Suprapubic skin (tissue), 4 donors: ENCODE measurements around the gene EPC2. TPM values are rescaled to one million over a fixed set of nuclear protein-coding genes. Genes with fewer than 3 reads are reported as not detected.
"Not testable (repeated sequence)": the region's sequence is repeated elsewhere in the genome, so short reads cannot be mapped to it uniquely, and the experiment has no call there.

Experiments
- DNase-seq, 2 donors: peaks; one replicate each; pipeline ENCODE4 v3.0.0-alpha.2; 2019; ENCODE audit warnings: low spot score in 2 of 2
- H3K27ac ChIP-seq: fragments of 200-600 bp; sonication (generic); one replicate; pipeline ENCODE4 v1.5.1; 2019
- H3K27me3 ChIP-seq: fragments of 200-600 bp; sonication (generic); one replicate; pipeline ENCODE4 v1.5.1; 2019
- H3K36me3 ChIP-seq: fragments of 200-600 bp; sonication (generic); one replicate; pipeline ENCODE4 v1.5.1; 2019
- H3K4me1 ChIP-seq: fragments of 200-600 bp; sonication (generic); one replicate; pipeline ENCODE4 v1.5.1; 2019
- H3K4me3 ChIP-seq: fragments of 200-600 bp; sonication (generic); one replicate; pipeline ENCODE4 v1.5.1; 2019; ENCODE audit warnings: mild to moderate bottlenecking
- H3K9me3 ChIP-seq: fragments of 200-600 bp; sonication (generic); one replicate; pipeline ENCODE4 v1.5.1; 2019
- EP300 ChIP-seq: sonication (generic); formaldehyde crosslinking; IDR thresholded peaks from one replicate; pipeline ENCODE4 v1.6.1; 2017; ENCODE audit warnings: antibody characterized with exemption
- POLR2A ChIP-seq, 2 donors: fragments of 450-650 bp; IDR thresholded peaks; one replicate each; pipeline ENCODE4 v1.6.1; 2017; ENCODE audit warnings: antibody characterized with exemption in 2 of 2, mild to moderate bottlenecking in 2 of 2, moderate library complexity in 2 of 2
- POLR2AphosphoS5 ChIP-seq, 3 donors: sonication (generic); formaldehyde crosslinking; IDR thresholded peaks; one replicate each; pipeline ENCODE4 v1.6.1; 2017; ENCODE audit warnings: antibody characterized with exemption in 3 of 3
- WGBS: methylation state at CpG from one replicate; pipeline ENCODE4 v1.1.5; 2018; 5-methylcytosine and 5-hydroxymethylcytosine counted together
- total RNA-seq, 4 donors: library from RNA; depleted of rRNA; stranded (reverse); fragments of >200 nt; gene quantifications; one replicate each; pipeline ENCODE4 v1.1.0, GENCODE V29; 2016
- TF ChIP-seq, protein P1 (sequence below), 2 donors: fragments of 200-600 bp in 1 of 2; fragments of 450-650 bp in 1 of 2; sonication (generic) in 1 of 2; IDR thresholded peaks; one replicate each; pipeline ENCODE4 v1.5.1; 2016 to 2019; ENCODE audit warnings: antibody characterized with exemption in 2 of 2, mild to moderate bottlenecking in 1 of 2, moderate library complexity in 1 of 2

Gene EPC2
- total RNA-seq, 4 donors from 2014 or later = 22.9 to 30.3 (median 26.9) TPM

DNA sequence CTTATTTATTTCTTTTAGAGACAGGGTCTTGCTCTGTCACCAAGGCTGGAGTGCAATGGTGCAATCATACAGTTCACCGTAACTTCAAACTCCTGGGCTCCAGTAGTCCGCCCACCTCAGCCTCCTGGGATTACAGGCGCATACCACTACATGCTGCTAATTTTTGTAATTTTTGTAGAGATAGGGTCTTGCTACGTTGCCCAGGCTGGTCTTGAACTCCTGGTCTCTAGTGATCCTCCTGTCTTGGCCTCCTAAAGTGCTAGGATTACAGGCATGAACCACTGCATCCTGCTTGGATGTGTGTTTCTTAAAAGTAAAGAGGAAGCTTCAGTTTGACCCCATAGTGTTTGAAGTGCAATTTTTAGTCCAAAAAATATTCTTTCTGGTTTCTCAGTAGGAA is 125.5 kb downstream of the EPC2 start:
- TF ChIP-seq POLR2AphosphoS5 (IDR thresholded peaks at IDR 0.05) (no peak), EP300 (no peak), POLR2A (IDR thresholded peaks at IDR 0.05) (no peak)
- TF ChIP-seq, protein P1, sequence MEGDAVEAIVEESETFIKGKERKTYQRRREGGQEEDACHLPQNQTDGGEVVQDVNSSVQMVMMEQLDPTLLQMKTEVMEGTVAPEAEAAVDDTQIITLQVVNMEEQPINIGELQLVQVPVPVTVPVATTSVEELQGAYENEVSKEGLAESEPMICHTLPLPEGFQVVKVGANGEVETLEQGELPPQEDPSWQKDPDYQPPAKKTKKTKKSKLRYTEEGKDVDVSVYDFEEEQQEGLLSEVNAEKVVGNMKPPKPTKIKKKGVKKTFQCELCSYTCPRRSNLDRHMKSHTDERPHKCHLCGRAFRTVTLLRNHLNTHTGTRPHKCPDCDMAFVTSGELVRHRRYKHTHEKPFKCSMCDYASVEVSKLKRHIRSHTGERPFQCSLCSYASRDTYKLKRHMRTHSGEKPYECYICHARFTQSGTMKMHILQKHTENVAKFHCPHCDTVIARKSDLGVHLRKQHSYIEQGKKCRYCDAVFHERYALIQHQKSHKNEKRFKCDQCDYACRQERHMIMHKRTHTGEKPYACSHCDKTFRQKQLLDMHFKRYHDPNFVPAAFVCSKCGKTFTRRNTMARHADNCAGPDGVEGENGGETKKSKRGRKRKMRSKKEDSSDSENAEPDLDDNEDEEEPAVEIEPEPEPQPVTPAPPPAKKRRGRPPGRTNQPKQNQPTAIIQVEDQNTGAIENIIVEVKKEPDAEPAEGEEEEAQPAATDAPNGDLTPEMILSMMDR (IDR thresholded peaks at IDR 0.05) = no peak
- Histone ChIP-seq H3K27me3 (no peaks in the 10 kb centered on the region), H3K27ac (no peak overlapping the region), H3K4me3 (no peak overlapping the region), H3K9me3 (no peaks in the 10 kb centered on the region), H3K36me3 (peaks cover 32% of the 10 kb centered on the region), H3K4me1 (no peaks in the 10 kb centered on the region)
- WGBS = 98% methylated on average over 4 of the region's 4 CpGs
- DNase-seq = no peak

- Histone ChIP-seq H3K27ac (no peak overlapping the region), H3K27me3 (no peaks in the 10 kb centered on the region), H3K36me3 (peaks cover 43% of the 10 kb centered on the region), H3K4me3 (no peak overlapping the region), H3K9me3 (no peaks in the 10 kb centered on the region), H3K4me1 (no peaks in the 10 kb centered on the region)
- TF ChIP-seq, protein P1 (IDR thresholded peaks at IDR 0.05) = no peak
- TF ChIP-seq EP300 = no peak
- no peak for TF ChIP-seq POLR2A (IDR thresholded peaks at IDR 0.05)
- TF ChIP-seq POLR2AphosphoS5 (IDR thresholded peaks at IDR 0.05) = no peak
- 98% methylated on average over 5 of the region's 5 CpGs for WGBS
- no peak for DNase-seq
Measured at GRCh38 chr2:148781544-148781943, 137.0 kb downstream of the EPC2 start.

DNA sequence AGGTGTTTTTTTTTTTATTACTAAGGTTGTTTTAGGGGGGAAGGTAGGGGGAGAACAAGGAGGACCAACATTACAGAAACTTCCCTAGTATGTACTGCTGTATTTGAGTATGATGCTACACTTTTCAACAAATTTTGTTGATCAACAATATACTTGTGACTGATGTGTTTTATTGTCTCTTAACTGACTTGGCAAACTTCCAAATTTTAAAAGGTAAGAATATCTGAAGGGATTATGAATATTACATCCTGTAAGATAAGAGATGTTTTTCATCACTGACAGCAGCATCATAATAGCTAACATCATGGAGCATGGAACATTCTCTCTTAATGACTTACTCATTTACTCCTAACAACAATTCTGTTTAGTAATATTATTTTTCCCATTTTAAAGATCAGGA is 144.5 kb downstream of the EPC2 start:
- H3K27ac ChIP-seq = no peak overlapping the region
- H3K9me3 ChIP-seq = no peaks in the 10 kb centered on the region
- H3K4me1 ChIP-seq = no peaks in the 10 kb centered on the region
- TF ChIP-seq POLR2A (IDR thresholded peaks at IDR 0.05) = no peak
- no peak for TF ChIP-seq POLR2AphosphoS5 (IDR thresholded peaks at IDR 0.05)
- TF ChIP-seq EP300 = no peak
- TF ChIP-seq, protein P1 (IDR thresholded peaks at IDR 0.05) = no peak
- H3K36me3 ChIP-seq = peaks cover 30% of the 10 kb centered on the region
- no peaks in the 10 kb centered on the region for H3K27me3 ChIP-seq
- no peak overlapping the region for H3K4me3 ChIP-seq
- no peak for DNase-seq

GRCh38 chr2:148790172-148790571 is 145.6 kb downstream of the EPC2 start:
- H3K27ac ChIP-seq, H3K27me3 ChIP-seq, H3K4me1 ChIP-seq, H3K4me3 ChIP-seq, H3K9me3 ChIP-seq, DNase-seq: not testable (repeated sequence)
- H3K36me3 ChIP-seq = peaks cover 19% of the 10 kb centered on the region
- WGBS = 95% methylated on average over 5 of the region's 5 CpGs

DNA sequence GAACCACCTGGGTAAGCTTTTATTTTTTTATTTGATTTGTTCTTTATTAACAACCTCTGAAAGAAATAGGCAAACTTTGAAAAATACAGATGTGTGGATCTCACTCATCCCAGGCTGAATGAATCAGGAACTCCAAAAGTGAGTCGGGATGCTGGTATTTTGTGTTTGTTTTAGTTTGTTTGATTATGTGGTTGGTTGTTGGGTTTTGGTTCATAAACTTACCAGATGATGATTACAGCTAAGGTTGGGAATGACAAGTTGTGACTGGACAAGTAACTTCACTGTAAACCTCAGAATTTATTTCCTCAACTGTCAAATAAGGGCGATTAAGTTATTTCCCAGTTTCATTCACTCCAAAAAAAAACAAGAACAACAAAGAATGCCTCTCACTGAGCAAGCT is 150.0 kb downstream of the EPC2 start:
- H3K27ac ChIP-seq = no peak overlapping the region
- TF ChIP-seq, protein P1 (IDR thresholded peaks at IDR 0.05) = no peak
- no peak for TF ChIP-seq POLR2AphosphoS5 (IDR thresholded peaks at IDR 0.05)
- TF ChIP-seq POLR2A (IDR thresholded peaks at IDR 0.05) = no peak
- no peak for TF ChIP-seq EP300
- WGBS = 48% methylated on average over 2 of the region's 2 CpGs

GRCh38 chr2:148796735-148797512 is 152.4 kb downstream of the EPC2 start:
- 79% methylated on average over 3 of the region's 3 CpGs for WGBS

More for the DNA sequence above, 150.0 kb downstream of the EPC2 start:
- H3K36me3 ChIP-seq = no peaks in the 10 kb centered on the region
- no peaks in the 10 kb centered on the region for H3K9me3 ChIP-seq
- H3K27me3 ChIP-seq = no peaks in the 10 kb centered on the region
- no peaks in the 10 kb centered on the region for H3K4me1 ChIP-seq
- no peak overlapping the region for H3K4me3 ChIP-seq
- no peak for DNase-seq

More at GRCh38 chr2:148796735-148797512, 152.4 kb downstream of the EPC2 start:
- Histone ChIP-seq H3K27ac (no peak overlapping the region), H3K36me3 (no peaks in the 10 kb centered on the region), H3K4me1 (no peaks in the 10 kb centered on the region), H3K27me3 (no peaks in the 10 kb centered on the region), H3K9me3 (no peaks in the 10 kb centered on the region), H3K4me3 (no peak overlapping the region)
- TF ChIP-seq EP300 = no peak
- TF ChIP-seq, protein P1 (IDR thresholded peaks at IDR 0.05) = no peak
- no peak for TF ChIP-seq POLR2AphosphoS5 (IDR thresholded peaks at IDR 0.05)
- no peak for TF ChIP-seq POLR2A (IDR thresholded peaks at IDR 0.05)
- no peak for DNase-seq
